Prostate gland (tissue), 2 donors: Measurements from ENCODE around the gene BIRC7. TPM values are rescaled to one million over a fixed set of nuclear protein-coding genes. Genes with fewer than 3 reads are reported as not detected.

Experiments used
- DNase-seq: peaks from one replicate; pipeline ENCODE4 v3.0.0-alpha.2; 2019; ENCODE audit warnings: low spot score
- H3K27ac ChIP-seq, 2 donors: fragments of 200-600 bp; sonication (generic); 2 replicates each; pipeline ENCODE4 v1.5.1; 2017 to 2019
- H3K27me3 ChIP-seq: fragments of 200-600 bp; sonication (generic); replicated peaks from 2 replicates; pipeline ENCODE4 v1.5.1; 2019; ENCODE audit not compliant: insufficient read depth
- H3K36me3 ChIP-seq, 2 donors: fragments of 200-600 bp; sonication (generic); 1 replicate in 1 of 2; 2 replicates in 1 of 2; pipeline versions ENCODE4 v1.5.1 to v1.8.1; 2017 to 2019
- H3K4me1 ChIP-seq: fragments of 200-600 bp; sonication (generic); replicated peaks from 2 replicates; pipeline ENCODE4 v1.5.1; 2019
- H3K4me3 ChIP-seq, 2 donors: fragments of 200-600 bp; sonication (generic); 2 replicates each; pipeline ENCODE4 v1.5.1; 2017 to 2019
- H3K9me3 ChIP-seq: fragments of 200-600 bp; sonication (generic); 2 replicates; pipeline ENCODE4 v1.5.1; 2017
- POLR2A ChIP-seq: fragments of 450-650 bp; IDR thresholded peaks from one replicate; pipeline ENCODE4 v1.6.1; 2016; ENCODE audit warnings: antibody characterized with exemption, mild to moderate bottlenecking
- POLR2AphosphoS5 ChIP-seq: sonication (generic); formaldehyde crosslinking; IDR thresholded peaks from one replicate; pipeline ENCODE4 v1.6.1; 2017; ENCODE audit warnings: antibody characterized with exemption
- WGBS: methylation state at CpG from one replicate; pipeline ENCODE4 v1.1.5; 2018; 5-methylcytosine and 5-hydroxymethylcytosine counted together
- intact Hi-C: fragments of 100-400 bp; cut with DNase I; formaldehyde crosslinking; loops from one replicate; pipeline ENCODE4 v1.14.2; 2022
- total RNA-seq, 2 donors: library from RNA; depleted of rRNA; stranded (reverse); fragments of >200 nt; gene quantifications; one replicate each; pipeline ENCODE4 v1.1.0, GENCODE V29; 2016
- TF ChIP-seq, protein P1 (sequence below), 4 experiments: fragments of 200-600 bp in 2 of 4; fragments of 450-650 bp in 2 of 4; sonication (generic) in 2 of 4; IDR thresholded peaks; 1 replicate in 3 of 4; 2 replicates in 1 of 4; pipeline ENCODE4 v1.5.1; 2016 to 2019; ENCODE audit warnings: antibody characterized with exemption in 4 of 4, mild to moderate bottlenecking in 2 of 4, moderate library complexity in 2 of 4

BIRC7 gene, protein sequence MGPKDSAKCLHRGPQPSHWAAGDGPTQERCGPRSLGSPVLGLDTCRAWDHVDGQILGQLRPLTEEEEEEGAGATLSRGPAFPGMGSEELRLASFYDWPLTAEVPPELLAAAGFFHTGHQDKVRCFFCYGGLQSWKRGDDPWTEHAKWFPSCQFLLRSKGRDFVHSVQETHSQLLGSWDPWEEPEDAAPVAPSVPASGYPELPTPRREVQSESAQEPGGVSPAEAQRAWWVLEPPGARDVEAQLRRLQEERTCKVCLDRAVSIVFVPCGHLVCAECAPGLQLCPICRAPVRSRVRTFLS
- not detected for total RNA-seq

DNA sequence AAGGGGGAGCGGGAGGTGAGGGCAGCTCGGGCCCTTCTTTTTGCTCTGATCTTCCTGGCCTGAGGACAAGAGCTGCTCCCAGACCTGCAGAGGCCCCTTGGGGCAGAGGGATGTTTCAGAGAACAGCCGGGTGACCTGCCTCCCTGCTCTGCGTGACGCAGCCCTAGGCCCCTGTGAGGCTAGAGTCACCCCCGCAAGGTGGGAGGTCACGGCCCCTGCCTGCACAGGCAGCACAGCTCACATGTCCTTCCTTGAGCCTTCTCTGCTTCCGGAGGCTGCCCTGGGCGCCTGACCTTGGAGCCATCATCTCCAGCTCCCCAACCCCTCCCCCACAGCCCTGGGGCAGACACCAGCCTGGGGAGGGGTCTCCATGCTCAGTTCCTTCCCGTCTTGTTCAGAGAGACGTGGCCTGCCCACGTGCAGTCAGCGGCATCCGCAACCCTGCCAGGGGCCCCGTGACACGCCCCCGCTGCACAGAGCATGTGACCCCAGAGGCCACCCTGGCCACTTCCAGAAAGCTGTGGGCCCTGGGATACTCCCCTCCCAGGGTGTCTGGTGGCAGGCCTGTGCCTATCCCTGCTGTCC lies at the start of gene BIRC7:
Gene BIRC7, plus strand, starts transcription at position 507 of the 585 bp plus-strand sequence. CDS start 192 bp downstream, outside the sequence.
- intact Hi-C loops, result no loop called here
- H3K27ac ChIP-seq, result no peak within 1 kb of the TSS
- no peak within 1 kb of the TSS for H3K4me3 ChIP-seq
- WGBS, result 45% methylated on average over 17 of the region's 17 CpGs
- peaks cover 2% of the 10 kb centered on the region for H3K27me3 ChIP-seq
- no peaks in the 10 kb centered on the region for H3K36me3 ChIP-seq
- no peak for TF ChIP-seq POLR2A
- TF ChIP-seq, protein P1, sequence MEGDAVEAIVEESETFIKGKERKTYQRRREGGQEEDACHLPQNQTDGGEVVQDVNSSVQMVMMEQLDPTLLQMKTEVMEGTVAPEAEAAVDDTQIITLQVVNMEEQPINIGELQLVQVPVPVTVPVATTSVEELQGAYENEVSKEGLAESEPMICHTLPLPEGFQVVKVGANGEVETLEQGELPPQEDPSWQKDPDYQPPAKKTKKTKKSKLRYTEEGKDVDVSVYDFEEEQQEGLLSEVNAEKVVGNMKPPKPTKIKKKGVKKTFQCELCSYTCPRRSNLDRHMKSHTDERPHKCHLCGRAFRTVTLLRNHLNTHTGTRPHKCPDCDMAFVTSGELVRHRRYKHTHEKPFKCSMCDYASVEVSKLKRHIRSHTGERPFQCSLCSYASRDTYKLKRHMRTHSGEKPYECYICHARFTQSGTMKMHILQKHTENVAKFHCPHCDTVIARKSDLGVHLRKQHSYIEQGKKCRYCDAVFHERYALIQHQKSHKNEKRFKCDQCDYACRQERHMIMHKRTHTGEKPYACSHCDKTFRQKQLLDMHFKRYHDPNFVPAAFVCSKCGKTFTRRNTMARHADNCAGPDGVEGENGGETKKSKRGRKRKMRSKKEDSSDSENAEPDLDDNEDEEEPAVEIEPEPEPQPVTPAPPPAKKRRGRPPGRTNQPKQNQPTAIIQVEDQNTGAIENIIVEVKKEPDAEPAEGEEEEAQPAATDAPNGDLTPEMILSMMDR (IDR thresholded peaks at IDR 0.05), result no peak
- no peak for TF ChIP-seq POLR2AphosphoS5
- DNase-seq, result no peak
- no peaks in the 10 kb centered on the region for H3K4me1 ChIP-seq
- H3K9me3 ChIP-seq, result no peaks in the 10 kb centered on the region

DNA sequence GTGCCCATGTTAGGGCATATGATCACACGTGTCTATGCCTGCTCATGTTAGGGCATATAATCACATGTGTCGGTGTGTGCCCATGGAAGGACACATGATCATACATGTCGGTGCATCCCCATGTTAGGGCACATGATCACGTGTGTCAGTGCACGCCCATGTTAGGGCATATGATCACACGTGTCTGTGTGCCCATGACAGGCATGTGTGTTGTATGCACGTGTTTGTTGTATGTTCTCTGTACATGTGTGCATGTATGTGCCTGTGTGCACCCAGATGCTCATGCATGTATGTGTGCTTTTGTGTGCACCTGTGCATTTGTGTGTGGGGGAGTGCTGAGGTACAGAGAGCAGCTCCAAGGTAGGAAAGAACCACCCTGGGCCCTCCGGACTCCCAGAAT lies 49.6 kb upstream of the BIRC7 start:
- 92% methylated on average over 8 of the region's 8 CpGs for WGBS
- DNase-seq, result no peak
- Histone ChIP-seq H3K36me3 (no peaks in the 10 kb centered on the region), H3K4me3 (no peak overlapping the region), H3K27ac (no peak overlapping the region), H3K27me3 (peaks cover 9% of the 10 kb centered on the region), H3K4me1 (no peaks in the 10 kb centered on the region), H3K9me3 (no peaks in the 10 kb centered on the region)
- TF ChIP-seq POLR2AphosphoS5, result no peak
- intact Hi-C loops, result no loop called here

DNA sequence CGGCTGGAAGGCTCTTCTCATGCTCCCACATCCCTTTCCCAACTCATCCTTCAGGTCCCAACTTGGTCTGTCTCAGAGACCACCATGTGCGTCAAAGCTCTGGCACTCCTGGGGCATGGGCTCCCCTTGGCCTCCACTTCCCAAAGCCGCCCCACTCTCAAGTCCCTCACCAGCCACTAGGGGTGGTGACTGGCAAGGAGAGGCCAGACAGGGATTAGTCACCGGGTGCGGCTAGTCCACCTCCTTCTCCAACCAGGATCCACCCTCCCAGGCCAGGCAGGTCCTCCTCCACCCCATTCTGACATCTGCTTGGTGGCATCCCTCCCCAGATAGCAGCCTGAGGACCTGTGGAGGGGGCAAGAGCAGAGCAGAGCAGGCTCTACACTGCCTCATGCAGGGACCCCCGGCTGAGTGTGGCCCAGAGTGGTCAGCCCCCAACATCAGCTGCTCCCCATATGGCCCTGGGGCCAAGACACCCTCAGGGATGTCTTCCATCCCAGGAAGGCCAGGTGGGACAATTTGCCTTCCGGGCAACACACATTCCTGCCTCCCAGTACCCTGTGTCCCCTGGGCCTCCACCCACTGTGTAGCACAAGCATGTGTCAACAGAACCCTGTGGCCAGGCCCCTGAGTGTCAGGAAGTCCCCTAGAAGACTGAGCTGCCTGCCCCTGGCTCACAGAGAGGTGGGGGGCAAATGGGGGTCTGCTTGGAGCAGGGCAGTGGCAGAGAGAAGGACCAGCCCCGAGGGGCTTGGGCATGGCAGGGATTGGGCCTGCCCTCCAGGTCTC lies 49.0 kb upstream of the BIRC7 start:
- TF ChIP-seq, protein P1 (IDR thresholded peaks at IDR 0.05), result peak in 1 of 4 experiments; percentile 14
- TF ChIP-seq POLR2A (no peak), POLR2AphosphoS5 (no peak)
- intact Hi-C loops, result no loop called here

DNA sequence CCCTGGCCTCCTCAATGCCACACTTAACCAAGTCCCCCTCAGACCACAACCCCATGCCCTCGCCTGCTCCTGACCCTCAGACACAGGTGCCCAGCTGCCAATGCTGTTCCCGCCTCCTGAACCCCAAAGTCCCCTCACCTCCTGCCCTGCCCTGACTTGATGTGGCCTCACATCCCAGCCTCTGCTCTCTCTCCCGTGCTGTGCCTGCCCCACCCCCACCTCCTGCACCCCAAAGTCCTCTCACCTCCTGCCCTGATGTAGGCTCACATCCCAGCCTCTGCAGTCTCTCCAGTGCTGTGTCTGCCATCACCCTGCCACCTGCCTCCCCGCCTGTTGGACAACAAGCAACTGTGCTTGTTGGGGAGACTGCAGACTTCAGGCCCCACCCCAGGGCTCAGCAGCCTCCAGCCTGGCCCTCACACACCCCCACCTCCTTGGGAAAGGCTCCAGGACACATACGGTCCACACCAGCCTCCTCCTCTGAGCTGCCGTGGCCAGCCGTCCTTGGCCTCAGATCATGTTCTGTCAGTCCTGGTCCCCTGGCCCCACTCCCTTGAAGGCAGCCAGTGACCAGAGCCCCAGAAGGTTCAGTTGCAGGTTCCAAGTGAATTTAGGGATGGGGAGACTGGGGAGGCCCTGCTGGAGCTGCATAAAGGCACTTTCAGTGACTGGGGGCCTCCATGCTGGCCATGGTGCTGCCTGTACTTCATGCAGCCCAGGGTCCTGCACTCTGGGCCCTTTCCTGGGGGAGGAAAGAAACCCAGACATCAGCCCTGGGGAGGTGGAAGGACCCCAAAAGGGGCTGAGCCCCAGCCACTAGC lies 48.2 kb upstream of the BIRC7 start:
- no peaks in the 10 kb centered on the region for H3K9me3 ChIP-seq
- TF ChIP-seq, protein P1 (IDR thresholded peaks at IDR 0.05), result no peak
- TF ChIP-seq POLR2AphosphoS5 (no peak), POLR2A (no peak)
- 83% methylated on average over 7 of the region's 7 CpGs for WGBS
- no peak for DNase-seq
- no peak overlapping the region for H3K4me3 ChIP-seq
- H3K36me3 ChIP-seq, result no peaks in the 10 kb centered on the region
- intact Hi-C loops, result no loop called here
- no peaks in the 10 kb centered on the region for H3K4me1 ChIP-seq
- no peaks in the 10 kb centered on the region for H3K27me3 ChIP-seq
- H3K27ac ChIP-seq, result no peak overlapping the region

More for the DNA sequence above, 49.0 kb upstream of the BIRC7 start:
- no peak for DNase-seq
- WGBS, result 85% methylated on average over 8 of the region's 8 CpGs
- Histone ChIP-seq H3K4me1 (no peaks in the 10 kb centered on the region), H3K9me3 (no peaks in the 10 kb centered on the region), H3K27ac (no peak overlapping the region), H3K36me3 (no peaks in the 10 kb centered on the region), H3K27me3 (peaks cover 5% of the 10 kb centered on the region), H3K4me3 (no peak overlapping the region)

DNA sequence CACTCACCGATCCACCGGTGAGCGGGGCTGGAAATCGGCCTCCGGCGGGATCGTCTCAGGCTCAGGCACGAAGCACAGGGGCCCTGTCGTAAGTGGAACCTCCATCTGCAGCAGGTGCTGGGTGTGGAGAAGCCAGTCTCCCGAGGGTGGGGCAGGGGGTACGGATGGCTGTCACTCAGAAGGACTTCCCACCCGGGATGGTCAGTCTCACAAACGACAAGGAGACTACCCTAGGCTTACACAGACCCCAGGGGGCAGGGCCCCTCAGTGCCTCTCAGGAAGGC lies 47.6 kb upstream of the BIRC7 start:
- Histone ChIP-seq H3K4me3 (no peak overlapping the region), H3K9me3 (no peaks in the 10 kb centered on the region), H3K36me3 (no peaks in the 10 kb centered on the region), H3K4me1 (no peaks in the 10 kb centered on the region), H3K27ac (no peak overlapping the region), H3K27me3 (no peaks in the 10 kb centered on the region)
- intact Hi-C loops, result no loop called here
- TF ChIP-seq, protein P1 (IDR thresholded peaks at IDR 0.05), result no peak
- TF ChIP-seq POLR2A (no peak), POLR2AphosphoS5 (no peak)
- DNase-seq, result no peak
- 83% methylated on average over 13 of the region's 13 CpGs for WGBS
